Type B pancreatic cell (in vitro differentiated cells): ENCODE measurements around the gene AP2A1. TPM values are rescaled to one million over a fixed set of nuclear protein-coding genes. Genes with fewer than 3 reads are reported as not detected.

Experiments
- DNase-seq: peaks from one replicate; pipeline ENCODE4 v3.0.0; 2021; ENCODE audit warnings: mixed read lengths; ENCODE audit not compliant: unreplicated experiment; ENCODE audit errors: extremely low spot score
- H3K27ac Mint-ChIP-seq: 2 replicates; pipeline ENCODE4 v1.8.0; 2021; ENCODE audit warnings: mild to moderate bottlenecking, mixed read lengths
- H3K27me3 Mint-ChIP-seq: 2 replicates; pipeline ENCODE4 v1.8.0; 2021; ENCODE audit warnings: mixed read lengths
- H3K36me3 Mint-ChIP-seq: 2 replicates; pipeline ENCODE4 v1.8.0; 2021; ENCODE audit warnings: mixed read lengths
- H3K4me1 Mint-ChIP-seq: one replicate; pipeline ENCODE4 v1.8.0; 2021; ENCODE audit warnings: mixed read lengths; ENCODE audit not compliant: unreplicated experiment
- H3K4me3 Mint-ChIP-seq: 2 replicates; pipeline ENCODE4 v1.8.0; 2021; ENCODE audit warnings: mild to moderate bottlenecking, mixed read lengths
- H3K9me3 Mint-ChIP-seq: 2 replicates; pipeline ENCODE4 v1.8.0; 2021; ENCODE audit warnings: mixed read lengths
- total RNA-seq: library from RNA; stranded (reverse); gene quantifications from 2 replicates; pipeline ENCODE4 v1.2.1, GENCODE V29; 2021; ENCODE audit warnings: low replicate concordance
- TF ChIP-seq, protein P1 (sequence below): fragments of 200-600 bp; sonication (generic); conservative IDR thresholded peaks from 2 replicates; pipeline ENCODE4 v1.5.0; 2021; ENCODE audit warnings: antibody characterized with exemption, mild to moderate bottlenecking

Gene AP2A1
- total RNA-seq, 1 donor from 2014 or later: 82.9 TPM

DNA sequence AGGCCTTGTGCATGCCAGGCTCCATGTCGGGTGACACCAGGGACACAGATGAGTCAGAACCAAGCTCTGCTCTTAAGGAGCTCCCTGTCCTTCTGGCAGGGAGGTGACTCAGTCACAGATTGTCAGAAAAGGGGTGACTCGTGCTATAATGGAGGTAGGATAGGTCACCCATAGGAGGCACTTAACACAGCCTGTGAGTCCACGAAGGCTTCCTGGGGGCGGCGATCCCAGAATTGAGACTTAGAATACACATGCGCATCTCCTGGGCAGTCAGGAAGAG, 26.7 kb downstream of the AP2A1 start:
- H3K27ac Mint-ChIP-seq: no peak overlapping the region
- DNase-seq: no peak
- H3K4me1 Mint-ChIP-seq: no peaks in the 10 kb centered on the region
- no peaks in the 10 kb centered on the region for H3K9me3 Mint-ChIP-seq
- H3K27me3 Mint-ChIP-seq: no peaks in the 10 kb centered on the region
- no peak overlapping the region for H3K4me3 Mint-ChIP-seq
- TF ChIP-seq, protein P1, sequence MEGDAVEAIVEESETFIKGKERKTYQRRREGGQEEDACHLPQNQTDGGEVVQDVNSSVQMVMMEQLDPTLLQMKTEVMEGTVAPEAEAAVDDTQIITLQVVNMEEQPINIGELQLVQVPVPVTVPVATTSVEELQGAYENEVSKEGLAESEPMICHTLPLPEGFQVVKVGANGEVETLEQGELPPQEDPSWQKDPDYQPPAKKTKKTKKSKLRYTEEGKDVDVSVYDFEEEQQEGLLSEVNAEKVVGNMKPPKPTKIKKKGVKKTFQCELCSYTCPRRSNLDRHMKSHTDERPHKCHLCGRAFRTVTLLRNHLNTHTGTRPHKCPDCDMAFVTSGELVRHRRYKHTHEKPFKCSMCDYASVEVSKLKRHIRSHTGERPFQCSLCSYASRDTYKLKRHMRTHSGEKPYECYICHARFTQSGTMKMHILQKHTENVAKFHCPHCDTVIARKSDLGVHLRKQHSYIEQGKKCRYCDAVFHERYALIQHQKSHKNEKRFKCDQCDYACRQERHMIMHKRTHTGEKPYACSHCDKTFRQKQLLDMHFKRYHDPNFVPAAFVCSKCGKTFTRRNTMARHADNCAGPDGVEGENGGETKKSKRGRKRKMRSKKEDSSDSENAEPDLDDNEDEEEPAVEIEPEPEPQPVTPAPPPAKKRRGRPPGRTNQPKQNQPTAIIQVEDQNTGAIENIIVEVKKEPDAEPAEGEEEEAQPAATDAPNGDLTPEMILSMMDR: no peak
- H3K36me3 Mint-ChIP-seq: peaks cover 12% of the 10 kb centered on the region

DNA sequence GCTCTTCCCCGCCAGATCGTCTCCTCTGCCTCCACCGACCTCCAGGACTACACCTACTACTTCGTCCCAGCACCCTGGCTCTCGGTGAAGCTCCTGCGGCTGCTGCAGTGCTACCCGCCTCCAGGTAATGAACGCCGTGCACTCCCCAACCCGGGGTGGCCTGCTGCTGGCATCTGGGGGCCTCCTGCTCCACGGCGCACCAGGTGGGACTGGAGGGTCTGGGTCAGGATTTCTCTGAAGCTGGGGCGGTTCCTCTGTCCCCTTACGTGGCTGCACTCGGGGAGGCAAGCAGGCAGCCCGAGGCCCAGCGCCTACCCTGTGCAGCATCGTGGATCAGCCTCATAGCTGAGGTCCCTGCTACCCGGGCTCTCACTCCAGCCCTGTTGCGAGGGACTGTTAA, 28.8 kb downstream of the AP2A1 start:
- no peak overlapping the region for H3K4me3 Mint-ChIP-seq
- no peaks in the 10 kb centered on the region for H3K9me3 Mint-ChIP-seq
- no peak overlapping the region for H3K27ac Mint-ChIP-seq
- DNase-seq: no peak
- peaks cover 5% of the 10 kb centered on the region for H3K36me3 Mint-ChIP-seq
- no peaks in the 10 kb centered on the region for H3K4me1 Mint-ChIP-seq
- H3K27me3 Mint-ChIP-seq: no peaks in the 10 kb centered on the region
- TF ChIP-seq, protein P1: no peak

DNA sequence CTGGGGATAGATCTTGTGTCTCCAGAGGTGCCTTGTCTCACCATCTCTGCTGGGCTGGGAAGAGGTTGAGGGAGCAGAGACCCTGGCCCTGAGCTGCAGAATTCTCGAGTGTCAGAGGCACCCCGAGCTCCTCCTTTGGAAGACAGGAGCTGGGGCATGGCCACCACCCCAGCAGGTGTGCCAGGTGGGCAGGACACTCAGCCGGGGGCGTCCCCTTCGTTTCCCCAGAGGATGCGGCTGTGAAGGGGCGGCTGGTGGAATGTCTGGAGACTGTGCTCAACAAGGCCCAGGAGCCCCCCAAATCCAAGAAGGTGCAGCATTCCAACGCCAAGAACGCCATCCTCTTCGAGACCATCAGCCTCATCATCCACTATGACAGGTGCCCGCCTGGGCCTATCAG, 31.8 kb downstream of the AP2A1 start:
- Mint-ChIP-seq H3K36me3 (peaks cover 5% of the 10 kb centered on the region), H3K27me3 (no peaks in the 10 kb centered on the region), H3K4me1 (peaks cover 4% of the 10 kb centered on the region), H3K9me3 (no peaks in the 10 kb centered on the region), H3K27ac (no peak overlapping the region), H3K4me3 (no peak overlapping the region)
- TF ChIP-seq, protein P1: no peak
- no peak for DNase-seq

DNA sequence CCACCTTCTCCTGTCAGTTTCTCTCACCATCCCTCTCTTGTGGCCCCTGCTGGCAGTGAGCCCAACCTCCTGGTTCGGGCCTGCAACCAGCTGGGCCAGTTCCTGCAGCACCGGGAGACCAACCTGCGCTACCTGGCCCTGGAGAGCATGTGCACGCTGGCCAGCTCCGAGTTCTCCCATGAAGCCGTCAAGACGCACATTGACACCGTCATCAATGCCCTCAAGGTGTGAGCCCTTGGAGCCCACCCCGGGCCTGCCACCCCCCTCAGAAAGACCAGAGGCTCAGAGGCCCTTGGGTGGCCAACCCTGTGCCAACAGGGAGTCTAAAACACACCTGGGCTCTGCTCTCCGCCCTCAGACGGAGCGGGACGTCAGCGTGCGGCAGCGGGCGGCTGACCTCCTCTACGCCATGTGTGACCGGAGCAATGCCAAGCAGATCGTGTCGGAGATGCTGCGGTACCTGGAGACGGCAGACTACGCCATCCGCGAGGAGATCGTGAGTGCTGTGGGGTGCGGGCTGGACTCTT, 32.5 kb downstream of the AP2A1 start:
- TF ChIP-seq, protein P1: no peak
- H3K27ac Mint-ChIP-seq: no peak overlapping the region
- no peaks in the 10 kb centered on the region for H3K27me3 Mint-ChIP-seq
- H3K9me3 Mint-ChIP-seq: no peaks in the 10 kb centered on the region
- peaks cover 5% of the 10 kb centered on the region for H3K36me3 Mint-ChIP-seq
- H3K4me1 Mint-ChIP-seq: peaks cover 4% of the 10 kb centered on the region
- DNase-seq: no peak
- H3K4me3 Mint-ChIP-seq: no peak overlapping the region

DNA sequence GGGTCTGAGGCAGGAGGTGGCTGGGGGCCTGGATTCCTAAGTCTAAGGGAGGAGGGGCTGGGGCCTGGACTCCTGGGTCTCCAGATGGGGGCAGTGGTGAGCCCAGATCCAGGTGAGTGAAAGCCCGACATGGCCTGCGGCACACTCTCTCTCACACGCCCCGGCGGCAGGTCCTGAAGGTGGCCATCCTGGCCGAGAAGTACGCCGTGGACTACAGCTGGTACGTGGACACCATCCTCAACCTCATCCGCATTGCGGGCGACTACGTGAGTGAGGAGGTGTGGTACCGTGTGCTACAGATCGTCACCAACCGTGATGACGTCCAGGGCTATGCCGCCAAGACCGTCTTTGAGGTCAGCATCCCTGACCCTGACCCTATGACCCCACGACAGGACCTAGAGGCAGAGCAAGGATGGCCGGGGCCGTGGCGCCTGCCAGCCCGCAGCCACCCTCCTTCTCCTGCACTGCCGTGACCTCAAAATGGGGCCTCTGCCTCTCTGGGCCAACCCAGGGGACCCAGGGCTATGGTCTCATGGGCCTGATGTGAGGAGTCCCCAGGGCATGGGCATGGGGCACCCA, 33.1 kb downstream of the AP2A1 start:
- H3K27ac Mint-ChIP-seq: no peak overlapping the region
- DNase-seq: no peak

More for the DNA sequence above, 33.1 kb downstream of the AP2A1 start:
- peaks cover 4% of the 10 kb centered on the region for H3K4me1 Mint-ChIP-seq
- H3K36me3 Mint-ChIP-seq: peaks cover 5% of the 10 kb centered on the region
- no peaks in the 10 kb centered on the region for H3K27me3 Mint-ChIP-seq
- TF ChIP-seq, protein P1: peak; percentile 27
- H3K9me3 Mint-ChIP-seq: no peaks in the 10 kb centered on the region
- no peak overlapping the region for H3K4me3 Mint-ChIP-seq
